ENCODE results near the gene TIRAP. TPM values are rescaled to one million over a fixed set of nuclear protein-coding genes. Genes with fewer than 3 reads are reported as not detected.
"Not testable (repeated sequence)": the region's sequence is repeated elsewhere in the genome, so short reads cannot be mapped to it uniquely, and the experiment has no call there.

Gene TIRAP
- total RNA-seq, 1 experiment from 2014 or later, result 11.9 TPM

- DNase-seq (ENCODE audit: unreplicated experiment), result no peak
- intact Hi-C loops (cut with micrococcal nuclease), result no loop called here
- Mint-ChIP-seq H3K27ac (ENCODE audit: low read depth, unreplicated experiment) (no peak overlapping the region), H3K4me1 (ENCODE audit: insufficient read depth, unreplicated experiment) (no peaks in the 10 kb centered on the region), H3K9me3 (ENCODE audit: unreplicated experiment) (no peaks in the 10 kb centered on the region), H3K27me3 (ENCODE audit: insufficient read depth, unreplicated experiment) (no peaks in the 10 kb centered on the region), H3K4me3 (ENCODE audit: unreplicated experiment) (no peak overlapping the region), H3K36me3 (ENCODE audit: insufficient read depth, unreplicated experiment) (peaks cover 24% of the 10 kb centered on the region)
- POLR2A ChIA-PET, result interaction anchor here (2.0 kb wide), 1 partner anchor 13 kb away, joined by 4 read pairs; the partner anchor contains the start of gene SRPRA
- CTCF ChIA-PET, result interaction anchor here (0.7 kb wide), 1 partner anchor 1373 kb away, joined by 3 read pairs; no protein-coding TSS in a partner anchor
- BruUV-seq (replicated peaks), result no TSS peak
- TF ChIP-seq CTCF (IDR thresholded peaks at IDR 0.05; ENCODE audit: unreplicated experiment), result no peak
Measured at GRCh38 chr11:126254819-126255218, 28.1 kb upstream of the TIRAP start.

GRCh38 chr11:126255507-126255906, 27.4 kb upstream of the TIRAP start:
- intact Hi-C loops (cut with micrococcal nuclease); H3K9me3 Mint-ChIP-seq (ENCODE audit: unreplicated experiment); H3K4me3 Mint-ChIP-seq (ENCODE audit: unreplicated experiment); H3K27me3 Mint-ChIP-seq (ENCODE audit: insufficient read depth, unreplicated experiment); DNase-seq (ENCODE audit: unreplicated experiment); H3K27ac Mint-ChIP-seq (ENCODE audit: low read depth, unreplicated experiment); H3K4me1 Mint-ChIP-seq (ENCODE audit: insufficient read depth, unreplicated experiment); BruUV-seq (replicated peaks): not testable (repeated sequence)
- ChIA-PET POLR2A (interaction anchor here (2.0 kb wide), 1 partner anchor 13 kb away, joined by 4 read pairs; the partner anchor contains the start of gene SRPRA), CTCF (interaction anchor here (0.7 to 1.2 kb wide), 2 partner anchors 36 to 54 kb away, joined by 3 read pairs; no protein-coding TSS in a partner anchor)
- peaks cover 24% of the 10 kb centered on the region for H3K36me3 Mint-ChIP-seq (ENCODE audit: insufficient read depth, unreplicated experiment)

- BruUV-seq (replicated peaks), result no TSS peak
- intact Hi-C loops (cut with micrococcal nuclease), result no loop called here
- H3K36me3 Mint-ChIP-seq (ENCODE audit: insufficient read depth, unreplicated experiment), result peaks cover 27% of the 10 kb centered on the region
- ChIA-PET POLR2A (interaction anchor here (2.0 kb wide), 1 partner anchor 12 kb away, joined by 4 read pairs; the partner anchor contains the start of gene SRPRA), CTCF (interaction anchor here (0.7 to 1.2 kb wide), 3 partner anchors 9 to 55 kb away, joined by 3 read pairs; no protein-coding TSS in a partner anchor)
- H3K27me3 Mint-ChIP-seq (ENCODE audit: insufficient read depth, unreplicated experiment), result no peaks in the 10 kb centered on the region
- H3K4me1 Mint-ChIP-seq (ENCODE audit: insufficient read depth, unreplicated experiment), result peaks cover 3% of the 10 kb centered on the region
- no peak for TF ChIP-seq CTCF (IDR thresholded peaks at IDR 0.05; ENCODE audit: unreplicated experiment)
- H3K4me3 Mint-ChIP-seq (ENCODE audit: unreplicated experiment), result no peak overlapping the region
- DNase-seq (ENCODE audit: unreplicated experiment), result no peak
- no peaks in the 10 kb centered on the region for H3K9me3 Mint-ChIP-seq (ENCODE audit: unreplicated experiment)
- H3K27ac Mint-ChIP-seq (ENCODE audit: low read depth, unreplicated experiment), result no peak overlapping the region
Measured at GRCh38 chr11:126256216-126256615, 26.7 kb upstream of the TIRAP start.

- BruUV-seq (replicated peaks), result no TSS peak
Measured at GRCh38 chr11:126257144-126257543, 25.7 kb upstream of the TIRAP start.

More at GRCh38 chr11:126257144-126257543, 25.7 kb upstream of the TIRAP start:
- Mint-ChIP-seq H3K4me1 (ENCODE audit: insufficient read depth, unreplicated experiment) (peaks cover 5% of the 10 kb centered on the region), H3K9me3 (ENCODE audit: unreplicated experiment) (no peaks in the 10 kb centered on the region), H3K36me3 (ENCODE audit: insufficient read depth, unreplicated experiment) (peaks cover 33% of the 10 kb centered on the region), H3K27me3 (ENCODE audit: insufficient read depth, unreplicated experiment) (no peaks in the 10 kb centered on the region), H3K27ac (ENCODE audit: low read depth, unreplicated experiment) (no peak overlapping the region), H3K4me3 (ENCODE audit: unreplicated experiment) (no peak overlapping the region)
- POLR2A ChIA-PET, result no interaction called here
- CTCF ChIA-PET, result interaction anchor here (0.6 to 0.7 kb wide), 2 partner anchors 10 to 347 kb away, joined by 3 read pairs; no protein-coding TSS in a partner anchor
- TF ChIP-seq CTCF (IDR thresholded peaks at IDR 0.05; ENCODE audit: unreplicated experiment), result no peak
- intact Hi-C loops (cut with micrococcal nuclease), result no loop called here
- DNase-seq (ENCODE audit: unreplicated experiment), result no peak

Data from MCF 10A (cell line).